ENCODE data around the gene ADM2.

ADM2 gene

GRCh38 chr22:50440544-50441249 is 40.6 kb upstream of the ADM2 start:
- TF ChIP-seq CTCF (IDR thresholded peaks at IDR 0.05; ENCODE audit: low read depth, low read length, missing control alignments), result no peak
- DNase-seq (ENCODE audit: low read depth), result no peak
- no peak overlapping the region for H3K4me3 ChIP-seq (ENCODE audit: low read depth, low read length)
- in situ Hi-C loops (cut with HindIII; ENCODE audit: low sequenced_read_pairs), result no loop called here

- TF ChIP-seq CTCF (IDR thresholded peaks at IDR 0.05; ENCODE audit: low read depth, low read length, missing control alignments), result no peak
- no peak for DNase-seq (ENCODE audit: low read depth)
- in situ Hi-C loops (cut with HindIII; ENCODE audit: low sequenced_read_pairs), result no loop called here
- no peak overlapping the region for H3K4me3 ChIP-seq (ENCODE audit: low read depth, low read length)
Measured at GRCh38 chr22:50441428-50441993, 39.8 kb upstream of the ADM2 start.

- no peak for TF ChIP-seq CTCF (IDR thresholded peaks at IDR 0.05; ENCODE audit: low read depth, low read length, missing control alignments)
- no peak for DNase-seq (ENCODE audit: low read depth)
- H3K4me3 ChIP-seq (ENCODE audit: low read depth, low read length), result no peak overlapping the region
- in situ Hi-C loops (cut with HindIII; ENCODE audit: low sequenced_read_pairs), result no loop called here
Measured at GRCh38 chr22:50443197-50443596, 38.1 kb upstream of the ADM2 start.

GRCh38 chr22:50443801-50444625 is 37.3 kb upstream of the ADM2 start:
- H3K4me3 ChIP-seq (ENCODE audit: low read depth, low read length), result no peak overlapping the region
- no peak for TF ChIP-seq CTCF (IDR thresholded peaks at IDR 0.05; ENCODE audit: low read depth, low read length, missing control alignments)
- in situ Hi-C loops (cut with HindIII; ENCODE audit: low sequenced_read_pairs), result no loop called here
- DNase-seq (ENCODE audit: low read depth), result no peak

GRCh38 chr22:50444663-50445062 is 36.7 kb upstream of the ADM2 start:
- in situ Hi-C loops (cut with HindIII; ENCODE audit: low sequenced_read_pairs), result no loop called here
- no peak overlapping the region for H3K4me3 ChIP-seq (ENCODE audit: low read depth, low read length)
- peak; percentile 33 for DNase-seq (ENCODE audit: low read depth)
- TF ChIP-seq CTCF (IDR thresholded peaks at IDR 0.05; ENCODE audit: low read depth, low read length, missing control alignments), result no peak

GRCh38 chr22:50445071-50445879 is 36.1 kb upstream of the ADM2 start:
- H3K4me3 ChIP-seq (ENCODE audit: low read depth, low read length), result no peak overlapping the region
- no peak for DNase-seq (ENCODE audit: low read depth)
- in situ Hi-C loops (cut with HindIII; ENCODE audit: low sequenced_read_pairs), result no loop called here
- TF ChIP-seq CTCF (IDR thresholded peaks at IDR 0.05; ENCODE audit: low read depth, low read length, missing control alignments), result no peak

Measured in astrocyte of the cerebellum (primary cell).